Mammary epithelial cell (primary cell): Measurements from ENCODE around the gene OGFOD1.

Experiments
- CTCF ChIP-seq, 2 donors: IDR thresholded peaks in 1 of 2; conservative IDR thresholded peaks in 1 of 2; 2 replicates each; pipeline ENCODE4 v1.5.1; 2011 to 2012; ENCODE audit warnings: inconsistent platforms in 2 of 2, low read length in 2 of 2, mild to moderate bottlenecking in 2 of 2, control low read depth in 1 of 2, low read depth in 1 of 2; ENCODE audit not compliant: insufficient read depth in 1 of 2; ENCODE audit errors: extremely low read depth in 1 of 2
- EZH2 ChIP-seq: IDR thresholded peaks from 2 replicates; pipeline ENCODE4 v1.6.1; 2012; ENCODE audit warnings: low read length, inconsistent platforms, borderline replicate concordance

GRCh38 chr16:56424404-56424764, 27.0 kb upstream of the OGFOD1 start:
- TF ChIP-seq CTCF (conservative IDR thresholded peaks at IDR 0.05 in 1 of 2, IDR thresholded peaks at IDR 0.05 in 1 of 2; ENCODE audit: extremely low read depth in 1 of 2, insufficient read depth in 1 of 2, low read depth in 1 of 2, low read length in 2 of 2) (no peak), EZH2 (no peak)
